Tibial artery (tissue), 4 donors: ENCODE results near the gene GSTM4.
"Not testable (repeated sequence)": the region's sequence is repeated elsewhere in the genome, so short reads cannot be mapped to it uniquely, and the experiment has no call there.

ENCODE experiments used
- DNase-seq, 2 donors: peaks; one replicate each; pipeline ENCODE4 v3.0.0-alpha.2; 2019
- H3K27ac ChIP-seq, 2 donors: fragments of 200-600 bp; sonication (generic) in 1 of 2; 1 replicate in 1 of 2; 2 replicates in 1 of 2; pipeline ENCODE4 v1.5.1; 2018 to 2019; ENCODE audit warnings: mild to moderate bottlenecking in 1 of 2
- H3K27me3 ChIP-seq, 2 donors: fragments of 200-600 bp; sonication (generic) in 1 of 2; one replicate each; pipeline versions ENCODE4 v1.5.1 to v1.6.0; 2016 to 2019
- H3K36me3 ChIP-seq, 3 donors: fragments of 200-600 bp; sonication (generic) in 2 of 3; one replicate each; pipeline ENCODE4 v1.5.1; 2016 to 2019; ENCODE audit warnings: mild to moderate bottlenecking in 2 of 3
- H3K4me1 ChIP-seq, 4 donors: fragments of 200-600 bp; sonication (generic) in 2 of 4; 1 replicate in 3 of 4; 2 replicates in 1 of 4; pipeline ENCODE4 v1.5.1; 2016 to 2019
- H3K4me3 ChIP-seq, 2 donors: fragments of 200-600 bp; sonication (generic) in 1 of 2; 1 replicate in 1 of 2; 2 replicates in 1 of 2; pipeline ENCODE4 v1.5.1; 2018 to 2019; ENCODE audit warnings: mild to moderate bottlenecking in 2 of 2
- H3K9me3 ChIP-seq, 3 donors: fragments of 200-600 bp; sonication (generic) in 1 of 3; one replicate each; pipeline ENCODE4 v1.5.1; 2016 to 2019
- intact Hi-C: fragments of 100-400 bp; cut with DNase I; formaldehyde crosslinking; loops from one replicate; pipeline ENCODE4 v1.15.0; 2023; ENCODE audit warnings: low total_unique reads
- TF ChIP-seq, protein P1 (sequence below), 2 experiments: fragments of 200-600 bp in 1 of 2; fragments of 450-650 bp in 1 of 2; IDR thresholded peaks; one replicate each; pipeline ENCODE4 v1.5.1; 2017 to 2019; ENCODE audit warnings: antibody characterized with exemption in 2 of 2, mild to moderate bottlenecking in 1 of 2, moderate library complexity in 1 of 2

GSTM4 gene

DNA sequence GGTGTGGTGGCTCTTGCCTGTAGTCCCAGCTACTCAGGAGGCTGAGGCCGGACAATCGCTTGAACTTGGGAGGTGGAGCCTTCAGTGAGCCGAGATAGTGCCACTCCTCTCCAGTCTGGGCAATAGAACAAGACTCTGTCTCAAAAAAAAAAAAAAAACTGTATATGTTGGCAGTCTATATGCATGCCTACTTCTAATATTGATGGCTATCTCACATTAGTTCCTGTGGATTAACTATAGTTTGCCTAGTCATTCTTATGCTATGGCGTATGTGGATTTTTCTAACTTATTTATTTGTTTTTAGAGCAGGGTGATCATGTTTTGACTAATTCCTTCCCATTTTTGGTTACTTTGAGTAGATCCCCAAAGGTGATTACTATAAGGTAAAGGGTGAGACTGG, 41.2 kb downstream of the GSTM4 start:
- Histone ChIP-seq H3K27ac (no peak overlapping the region), H3K27me3 (no peaks in the 10 kb centered on the region), H3K4me1 (no peaks in the 10 kb centered on the region), H3K36me3 (no peaks in the 10 kb centered on the region), H3K4me3 (no peak overlapping the region), H3K9me3 (no peaks in the 10 kb centered on the region)
- intact Hi-C loops = no loop called here
- TF ChIP-seq, protein P1, sequence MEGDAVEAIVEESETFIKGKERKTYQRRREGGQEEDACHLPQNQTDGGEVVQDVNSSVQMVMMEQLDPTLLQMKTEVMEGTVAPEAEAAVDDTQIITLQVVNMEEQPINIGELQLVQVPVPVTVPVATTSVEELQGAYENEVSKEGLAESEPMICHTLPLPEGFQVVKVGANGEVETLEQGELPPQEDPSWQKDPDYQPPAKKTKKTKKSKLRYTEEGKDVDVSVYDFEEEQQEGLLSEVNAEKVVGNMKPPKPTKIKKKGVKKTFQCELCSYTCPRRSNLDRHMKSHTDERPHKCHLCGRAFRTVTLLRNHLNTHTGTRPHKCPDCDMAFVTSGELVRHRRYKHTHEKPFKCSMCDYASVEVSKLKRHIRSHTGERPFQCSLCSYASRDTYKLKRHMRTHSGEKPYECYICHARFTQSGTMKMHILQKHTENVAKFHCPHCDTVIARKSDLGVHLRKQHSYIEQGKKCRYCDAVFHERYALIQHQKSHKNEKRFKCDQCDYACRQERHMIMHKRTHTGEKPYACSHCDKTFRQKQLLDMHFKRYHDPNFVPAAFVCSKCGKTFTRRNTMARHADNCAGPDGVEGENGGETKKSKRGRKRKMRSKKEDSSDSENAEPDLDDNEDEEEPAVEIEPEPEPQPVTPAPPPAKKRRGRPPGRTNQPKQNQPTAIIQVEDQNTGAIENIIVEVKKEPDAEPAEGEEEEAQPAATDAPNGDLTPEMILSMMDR (IDR thresholded peaks at IDR 0.05) = no peak
- DNase-seq = no peak

DNA sequence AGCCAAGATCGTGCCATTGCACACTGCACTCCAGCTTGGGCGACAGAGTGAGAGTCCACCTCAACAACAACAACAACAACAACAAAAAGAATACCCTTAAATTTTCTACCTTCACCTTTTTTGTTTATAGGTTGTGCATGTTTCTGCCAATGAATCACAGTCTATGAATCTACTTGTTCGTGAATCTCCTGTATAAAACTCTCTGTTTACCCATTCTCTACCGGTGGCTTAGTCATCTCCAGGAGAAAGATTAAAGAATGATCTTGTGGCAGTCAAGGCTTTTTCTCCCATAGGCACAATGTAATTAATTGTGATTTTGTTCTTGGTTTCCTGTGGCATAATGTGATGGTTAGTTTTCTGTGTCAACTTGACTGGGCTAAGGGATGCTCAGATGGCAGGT, 42.0 kb downstream of the GSTM4 start:
- DNase-seq, intact Hi-C loops, H3K27ac ChIP-seq, H3K4me1 ChIP-seq, H3K36me3 ChIP-seq, H3K27me3 ChIP-seq, H3K9me3 ChIP-seq, H3K4me3 ChIP-seq: not testable (repeated sequence)

DNA sequence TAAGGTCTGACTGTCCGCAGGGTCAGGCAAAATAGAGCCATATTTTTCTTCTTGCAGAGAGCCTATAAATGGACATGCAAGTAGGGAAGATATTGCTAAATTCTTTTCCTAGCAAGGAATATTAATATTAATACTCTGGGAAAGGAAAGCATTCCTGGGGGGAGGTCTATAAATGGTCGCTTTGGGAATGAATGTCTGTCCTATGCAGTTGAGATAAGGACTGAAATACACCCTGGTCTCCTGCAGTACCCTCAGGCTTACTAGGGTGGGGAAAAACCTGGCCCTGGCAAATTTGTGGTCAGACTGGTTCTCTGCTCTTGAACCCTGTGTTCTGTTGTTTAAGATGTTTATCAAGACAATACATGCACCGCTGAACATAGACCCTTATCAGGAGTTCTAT, 47.0 kb downstream of the GSTM4 start:
- H3K36me3 ChIP-seq, H3K4me1 ChIP-seq, intact Hi-C loops, H3K4me3 ChIP-seq, H3K27me3 ChIP-seq, H3K27ac ChIP-seq, DNase-seq, H3K9me3 ChIP-seq: not testable (repeated sequence)

DNA sequence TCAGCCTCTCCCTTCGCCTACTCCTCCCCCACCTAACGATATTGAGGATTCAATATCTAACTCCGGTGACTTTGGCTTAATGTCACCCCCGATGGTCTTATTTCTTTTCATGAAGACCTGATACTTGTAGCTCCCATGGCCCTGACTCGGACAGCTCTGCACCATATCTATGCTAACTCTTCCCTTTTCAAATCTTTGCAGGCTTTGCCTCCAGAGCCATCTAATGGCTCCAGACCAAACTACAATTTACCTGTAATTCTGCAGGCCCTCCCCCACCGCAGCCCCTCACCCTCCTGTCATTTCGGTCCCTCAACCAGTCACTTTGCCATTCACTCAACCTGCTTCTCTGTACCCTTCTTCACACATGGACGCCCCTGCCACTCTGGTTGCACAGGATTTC, 48.3 kb downstream of the GSTM4 start:
- Histone ChIP-seq H3K27me3 (no peaks in the 10 kb centered on the region), H3K27ac (no peak overlapping the region), H3K9me3 (peaks cover 0 to 9% (median 3%) of the 10 kb centered on the region in 3 donors), H3K36me3 (peaks cover 0 to 6% (median 0%) of the 10 kb centered on the region in 3 donors), H3K4me3 (no peak overlapping the region), H3K4me1 (no peaks in the 10 kb centered on the region)
- intact Hi-C loops = no loop called here
- TF ChIP-seq, protein P1 (IDR thresholded peaks at IDR 0.05) = no peak
- DNase-seq = no peak

DNA sequence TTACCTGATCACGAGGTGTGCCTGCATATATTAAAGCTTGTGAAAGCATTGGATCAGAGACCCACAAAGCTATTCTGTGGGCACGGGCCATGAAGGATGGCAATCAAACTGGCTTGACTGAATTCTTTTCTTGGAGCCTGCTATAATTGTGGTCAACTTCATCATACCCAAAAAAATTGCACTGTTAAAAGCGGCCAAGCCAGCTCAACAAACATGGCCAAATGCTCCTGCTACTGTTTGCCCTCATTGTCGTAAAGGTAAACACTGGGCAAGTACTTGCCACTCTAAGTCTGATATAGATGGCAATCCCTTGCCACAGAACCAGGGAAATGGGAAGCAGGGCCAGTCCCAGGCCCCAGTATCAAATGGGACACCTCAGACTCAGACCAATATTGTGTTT, 49.5 kb downstream of the GSTM4 start:
- Histone ChIP-seq H3K4me1 (no peaks in the 10 kb centered on the region), H3K9me3 (peaks cover 0 to 12% (median 3%) of the 10 kb centered on the region in 3 donors), H3K27ac (no peak overlapping the region), H3K36me3 (peaks cover 0 to 6% (median 0%) of the 10 kb centered on the region in 3 donors), H3K4me3 (no peak overlapping the region), H3K27me3 (no peaks in the 10 kb centered on the region)
- intact Hi-C loops = no loop called here
- TF ChIP-seq, protein P1 (IDR thresholded peaks at IDR 0.05) = no peak
- no peak for DNase-seq

DNA sequence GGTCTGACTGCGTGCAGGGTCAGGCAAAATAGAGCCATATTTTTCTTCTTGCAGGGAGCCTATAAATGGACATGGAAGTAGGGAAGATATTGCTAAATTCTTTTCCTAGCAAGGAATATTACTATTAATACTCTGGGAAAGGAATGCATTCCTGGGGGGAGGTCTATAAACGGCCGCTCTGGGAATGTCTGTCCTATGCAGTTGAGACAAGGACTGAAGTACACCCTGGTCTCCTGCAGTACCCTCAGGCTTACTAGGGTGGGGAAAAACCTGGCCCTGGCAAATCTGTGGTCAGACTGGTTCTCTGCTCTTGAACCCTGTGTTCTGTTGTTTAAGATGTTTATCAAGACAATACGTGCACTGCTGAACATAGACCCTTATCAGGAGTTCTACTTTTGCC, 53.0 kb downstream of the GSTM4 start:
- H3K4me1 ChIP-seq, DNase-seq, H3K36me3 ChIP-seq, H3K4me3 ChIP-seq, intact Hi-C loops, H3K27ac ChIP-seq, H3K27me3 ChIP-seq: not testable (repeated sequence)
- H3K9me3 ChIP-seq = peaks cover 0 to 12% (median 0%) of the 10 kb centered on the region in 3 donors

DNA sequence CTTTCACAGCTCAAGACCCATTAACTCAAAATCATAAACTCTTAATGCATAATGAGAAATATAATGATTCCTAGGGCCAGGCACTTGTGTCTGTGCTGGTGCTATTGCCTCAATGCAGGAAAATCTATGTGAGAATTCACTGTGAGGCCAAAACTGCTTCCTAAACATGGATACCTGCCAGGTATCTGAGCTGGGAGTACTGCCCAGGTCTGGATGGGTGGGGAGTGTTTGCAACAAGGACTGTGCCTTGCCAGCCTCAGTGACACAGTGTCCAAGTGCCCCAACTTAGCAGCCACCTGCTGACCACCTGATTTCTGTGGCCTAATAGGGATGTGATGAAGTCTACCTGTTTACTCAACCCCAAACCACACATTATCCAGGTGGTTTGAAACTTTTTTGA, 53.9 kb downstream of the GSTM4 start:
- H3K4me3 ChIP-seq, H3K4me1 ChIP-seq, H3K36me3 ChIP-seq, intact Hi-C loops, H3K27me3 ChIP-seq, H3K27ac ChIP-seq, DNase-seq: not testable (repeated sequence)
- peaks cover 0 to 12% (median 0%) of the 10 kb centered on the region in 3 donors for H3K9me3 ChIP-seq
